Measurements from ENCODE around the gene PPP2R5C. TPM values are rescaled to one million over a fixed set of nuclear protein-coding genes. Genes with fewer than 3 reads are reported as not detected.
A peak's percentile ranks its signal among the peaks of the same experiment; 100 is the strongest.

Gene PPP2R5C
- total RNA-seq, 2 experiments from 2014 or later = 238 to 242 TPM

DNA sequence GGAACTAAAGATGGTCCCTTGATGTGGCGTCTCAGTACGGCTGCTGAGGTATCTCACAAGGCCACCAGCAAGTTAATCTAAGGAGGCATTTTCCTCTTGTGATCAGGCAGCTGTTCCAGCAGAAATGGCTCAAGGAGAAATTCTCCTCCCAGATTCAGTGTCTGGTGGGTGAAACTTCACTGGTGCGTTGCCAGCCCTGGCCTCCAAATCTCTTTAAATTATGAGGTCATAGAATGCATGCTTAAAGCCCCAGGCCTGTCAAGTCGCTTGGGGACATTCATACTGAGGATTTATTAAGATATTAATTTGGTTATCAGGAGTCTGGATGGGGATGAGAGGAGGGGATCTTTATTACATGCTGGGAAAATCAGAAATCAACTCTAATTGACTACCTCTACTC, 72.9 kb downstream of the PPP2R5C start:
- no peak overlapping the region for H3K4me3 Mint-ChIP-seq
- H3K27ac Mint-ChIP-seq = peak overlapping the region; percentile 80
- CTCF ChIA-PET = interaction anchor here (1.2 kb wide), 1 partner anchor 127 kb away, joined by 3 read pairs; no protein-coding TSS in a partner anchor
- no peak for ATAC-seq
- intact Hi-C loops (cut with micrococcal nuclease) = no loop called here
- H3K9me3 Mint-ChIP-seq = no peaks in the 10 kb centered on the region
- POLR2A ChIA-PET = interaction anchor here (0.6 to 5.8 kb wide), 6 partner anchors 9 to 32 kb away, joined by 3 to 79 read pairs (median 4); no protein-coding TSS in a partner anchor
- TF ChIP-seq, protein P1, sequence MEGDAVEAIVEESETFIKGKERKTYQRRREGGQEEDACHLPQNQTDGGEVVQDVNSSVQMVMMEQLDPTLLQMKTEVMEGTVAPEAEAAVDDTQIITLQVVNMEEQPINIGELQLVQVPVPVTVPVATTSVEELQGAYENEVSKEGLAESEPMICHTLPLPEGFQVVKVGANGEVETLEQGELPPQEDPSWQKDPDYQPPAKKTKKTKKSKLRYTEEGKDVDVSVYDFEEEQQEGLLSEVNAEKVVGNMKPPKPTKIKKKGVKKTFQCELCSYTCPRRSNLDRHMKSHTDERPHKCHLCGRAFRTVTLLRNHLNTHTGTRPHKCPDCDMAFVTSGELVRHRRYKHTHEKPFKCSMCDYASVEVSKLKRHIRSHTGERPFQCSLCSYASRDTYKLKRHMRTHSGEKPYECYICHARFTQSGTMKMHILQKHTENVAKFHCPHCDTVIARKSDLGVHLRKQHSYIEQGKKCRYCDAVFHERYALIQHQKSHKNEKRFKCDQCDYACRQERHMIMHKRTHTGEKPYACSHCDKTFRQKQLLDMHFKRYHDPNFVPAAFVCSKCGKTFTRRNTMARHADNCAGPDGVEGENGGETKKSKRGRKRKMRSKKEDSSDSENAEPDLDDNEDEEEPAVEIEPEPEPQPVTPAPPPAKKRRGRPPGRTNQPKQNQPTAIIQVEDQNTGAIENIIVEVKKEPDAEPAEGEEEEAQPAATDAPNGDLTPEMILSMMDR (IDR thresholded peaks at IDR 0.05) = no peak
- peaks cover 42% of the 10 kb centered on the region for H3K36me3 Mint-ChIP-seq (ENCODE audit: low read depth)
- no peaks in the 10 kb centered on the region for H3K27me3 Mint-ChIP-seq
- H3K4me1 Mint-ChIP-seq (ENCODE audit: low read depth) = peaks cover 85% of the 10 kb centered on the region
- DNase-seq = no peak

DNA sequence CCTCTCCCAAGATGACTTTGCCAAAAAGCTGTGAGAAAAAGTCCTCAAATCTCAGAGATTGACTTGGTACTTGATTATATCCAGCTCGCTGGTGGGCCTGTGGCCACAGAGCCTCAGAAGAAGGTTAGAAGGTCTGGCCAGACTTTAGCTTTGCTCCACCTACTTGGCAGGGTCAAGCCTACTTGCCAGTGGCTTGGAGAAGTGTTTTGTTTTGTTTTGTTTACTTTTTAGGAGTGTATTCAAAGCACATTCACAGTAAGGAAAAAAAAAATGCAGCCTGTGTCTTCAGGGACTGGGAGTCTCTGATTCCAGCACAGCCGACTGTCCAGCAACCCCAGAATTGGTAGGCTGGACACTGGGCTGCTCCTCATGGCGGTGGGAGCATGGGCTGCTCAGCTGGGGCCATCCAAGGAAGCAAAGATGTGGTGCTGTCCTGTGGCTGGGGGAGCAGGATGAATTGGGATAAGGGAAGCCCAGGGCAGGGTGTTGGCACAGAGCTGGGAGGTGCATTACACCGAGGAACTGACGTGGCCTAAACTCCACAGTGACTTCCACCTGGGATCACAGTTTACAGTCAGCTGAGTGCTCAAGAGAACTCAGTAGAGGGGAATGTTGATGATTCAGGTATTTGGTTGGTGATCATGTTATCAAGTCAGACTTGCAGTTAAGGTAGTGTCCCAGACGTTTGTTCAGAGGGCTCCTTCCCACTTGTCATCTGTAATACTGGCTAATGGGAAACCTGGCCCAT, 73.5 kb downstream of the PPP2R5C start:
- CTCF ChIA-PET = interaction anchor here (1.2 to 2.6 kb wide), 2 partner anchors 10 to 128 kb away, joined by 3 to 6 read pairs; no protein-coding TSS in a partner anchor
- peaks cover 85% of the 10 kb centered on the region for H3K4me1 Mint-ChIP-seq (ENCODE audit: low read depth)

DNA sequence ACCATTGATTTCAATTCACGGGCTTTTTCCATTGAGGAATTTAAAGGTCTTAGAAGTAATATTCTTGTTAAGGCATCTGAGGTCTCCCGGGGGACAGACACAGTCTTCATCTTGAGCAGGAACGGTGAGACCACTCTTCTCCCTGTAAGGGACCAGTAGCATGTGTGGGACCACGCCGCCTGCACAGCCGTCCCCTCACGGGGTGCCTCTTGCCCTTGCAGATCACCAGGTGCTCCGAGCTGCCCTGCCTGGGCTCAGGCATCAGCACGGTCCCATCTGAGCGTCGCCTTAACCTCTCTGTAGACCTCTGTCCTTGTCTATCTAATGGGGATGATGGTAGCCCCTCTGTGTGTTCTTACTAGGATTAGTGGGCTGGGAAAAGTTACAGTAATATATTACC, 74.1 kb downstream of the PPP2R5C start:
- intact Hi-C loops (cut with micrococcal nuclease) = no loop called here
- DNase-seq (no peak), ATAC-seq (no peak)
- ChIA-PET CTCF (interaction anchor here (1.1 to 2.6 kb wide), 6 partner anchors 9 to 128 kb away, joined by 3 to 10 read pairs (median 4); no protein-coding TSS in a partner anchor), POLR2A (interaction anchor here (0.5 to 5.8 kb wide), 9 partner anchors 10 to 99 kb away, joined by 3 to 79 read pairs (median 3); no protein-coding TSS in a partner anchor)
- Mint-ChIP-seq H3K27me3 (no peaks in the 10 kb centered on the region), H3K27ac (peak overlapping the region; percentile 80), H3K9me3 (no peaks in the 10 kb centered on the region), H3K36me3 (ENCODE audit: low read depth) (peaks cover 37% of the 10 kb centered on the region), H3K4me1 (ENCODE audit: low read depth) (peaks cover 85% of the 10 kb centered on the region), H3K4me3 (no peak overlapping the region)
- TF ChIP-seq, protein P1 (IDR thresholded peaks at IDR 0.05) = no peak

More for the DNA sequence above, 73.5 kb downstream of the PPP2R5C start:
- no peaks in the 10 kb centered on the region for H3K9me3 Mint-ChIP-seq
- ATAC-seq = no peak
- H3K27me3 Mint-ChIP-seq = no peaks in the 10 kb centered on the region
- TF ChIP-seq, protein P1 (IDR thresholded peaks at IDR 0.05) = no peak
- peaks cover 38% of the 10 kb centered on the region for H3K36me3 Mint-ChIP-seq (ENCODE audit: low read depth)
- H3K4me3 Mint-ChIP-seq = no peak overlapping the region
- no peak for DNase-seq
- peak overlapping the region; percentile 80 for H3K27ac Mint-ChIP-seq
- intact Hi-C loops (cut with micrococcal nuclease) = no loop called here
- POLR2A ChIA-PET = interaction anchor here (0.6 to 5.8 kb wide), 9 partner anchors 8 to 67 kb away, joined by 3 to 79 read pairs (median 3); no protein-coding TSS in a partner anchor

DNA sequence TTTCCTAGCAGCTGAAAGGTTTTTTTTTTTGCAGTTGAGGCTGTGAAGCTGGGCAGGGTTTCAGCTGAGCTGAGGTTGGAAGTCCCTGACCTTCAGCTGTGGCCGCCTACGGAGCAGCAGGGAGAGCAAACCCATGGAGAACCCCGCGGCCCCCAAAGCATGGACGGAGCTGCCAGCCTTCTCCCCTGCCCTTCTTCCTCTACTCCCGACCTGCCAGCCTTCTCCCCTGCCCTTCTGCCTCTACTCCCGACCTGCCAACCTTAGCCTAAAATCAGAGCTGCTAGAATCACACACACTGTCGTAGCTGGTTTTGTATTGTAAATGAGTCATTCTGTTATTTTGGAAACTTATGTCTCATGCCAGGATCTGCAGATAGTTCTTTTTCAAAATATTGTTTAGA, 74.6 kb downstream of the PPP2R5C start:
- H3K4me1 Mint-ChIP-seq (ENCODE audit: low read depth) = peaks cover 86% of the 10 kb centered on the region
- H3K36me3 Mint-ChIP-seq (ENCODE audit: low read depth) = peaks cover 37% of the 10 kb centered on the region
- H3K9me3 Mint-ChIP-seq = no peaks in the 10 kb centered on the region
- DNase-seq (no peak), ATAC-seq (no peak)
- no peaks in the 10 kb centered on the region for H3K27me3 Mint-ChIP-seq
- CTCF ChIA-PET = interaction anchor here (1.0 to 2.6 kb wide), 8 partner anchors 9 to 129 kb away, joined by 3 to 10 read pairs (median 4); no protein-coding TSS in a partner anchor
- H3K27ac Mint-ChIP-seq = peak overlapping the region; percentile 78
- TF ChIP-seq, protein P1 (IDR thresholded peaks at IDR 0.05) = no peak
- POLR2A ChIA-PET = interaction anchor here (0.5 to 5.8 kb wide), 7 partner anchors 11 to 99 kb away, joined by 3 to 79 read pairs (median 3); no protein-coding TSS in a partner anchor
- intact Hi-C loops (cut with micrococcal nuclease) = no loop called here
- no peak overlapping the region for H3K4me3 Mint-ChIP-seq

DNA sequence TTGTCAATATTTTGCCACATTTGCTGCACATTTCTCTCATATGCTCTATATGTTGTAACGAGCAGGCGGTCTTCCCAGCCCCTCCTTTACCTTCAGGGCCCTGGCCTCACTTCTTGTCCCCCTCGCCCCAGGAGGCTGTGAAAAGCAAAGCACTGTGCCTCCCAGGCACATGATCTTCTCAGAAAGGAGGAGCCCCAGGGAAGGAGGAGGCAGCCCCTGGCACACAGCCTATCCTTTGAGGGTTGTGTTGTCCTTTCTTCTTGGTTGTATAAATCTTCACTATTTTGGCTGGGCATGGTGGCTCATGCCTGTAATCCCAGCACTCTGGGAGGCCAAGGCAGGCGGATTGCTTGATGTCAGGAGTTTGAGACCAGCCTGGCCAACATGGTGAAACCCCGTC, 77.0 kb downstream of the PPP2R5C start:
- no peak for DNase-seq
- Mint-ChIP-seq H3K27me3 (no peaks in the 10 kb centered on the region), H3K36me3 (ENCODE audit: low read depth) (peaks cover 33% of the 10 kb centered on the region), H3K4me1 (ENCODE audit: low read depth) (peaks cover 85% of the 10 kb centered on the region), H3K4me3 (peak overlapping the region; percentile 9), H3K9me3 (no peaks in the 10 kb centered on the region), H3K27ac (peak overlapping the region; percentile 96)
- CTCF ChIA-PET = no interaction called here
- TF ChIP-seq, protein P1 (IDR thresholded peaks at IDR 0.05) = no peak
- ATAC-seq = no peak
- POLR2A ChIA-PET = interaction anchor here (1.1 to 1.3 kb wide), 2 partner anchors 25 to 68 kb away, joined by 3 to 4 read pairs; no protein-coding TSS in a partner anchor
- intact Hi-C loops (cut with micrococcal nuclease) = no loop called here
